GM21528 (cell line): ENCODE data around the gene PPP2R2B.
"Not testable (repeated sequence)": the region's sequence is repeated elsewhere in the genome, so short reads cannot be mapped to it uniquely, and the experiment has no call there.

Source experiments
- ATAC-seq: cut with Tn5 transposase; IDR thresholded peaks from one replicate; pipeline ENCODE4 v1.9.1; 2021; ENCODE audit warnings: mild to moderate bottlenecking, moderate library complexity; ENCODE audit not compliant: unreplicated experiment, low FRiP score

Gene PPP2R2B

DNA sequence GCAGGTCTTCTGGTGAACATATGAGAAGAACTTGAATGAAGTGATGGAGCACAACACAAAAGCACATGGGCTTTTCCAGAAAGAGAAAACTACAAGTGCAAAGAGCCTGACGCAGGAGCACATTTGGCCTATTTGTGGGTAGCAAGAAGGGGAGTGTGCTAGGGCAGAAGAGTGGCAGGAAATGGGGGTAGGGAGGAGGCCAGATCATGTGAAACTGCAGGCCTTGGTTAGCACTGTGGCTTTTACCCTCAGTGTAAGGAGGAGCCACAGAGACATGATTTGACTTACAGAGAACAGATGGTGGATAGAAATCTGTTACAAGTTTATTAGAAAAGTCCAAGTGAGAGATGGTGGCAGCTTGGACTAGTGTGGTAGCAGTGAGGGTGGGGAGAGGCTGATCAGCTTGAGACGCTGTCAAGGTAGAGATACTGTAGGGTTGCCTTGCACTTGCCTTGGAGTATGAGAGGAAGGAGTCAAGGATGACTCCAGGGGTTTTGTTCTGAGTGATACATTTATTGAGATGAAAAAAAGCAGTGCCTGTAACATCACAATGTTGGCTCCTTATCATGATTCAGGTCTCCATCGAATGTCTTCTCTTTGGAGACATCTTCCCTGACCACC, 126.7 kb downstream of the PPP2R2B start:
- peak; percentile 100 for ATAC-seq

DNA sequence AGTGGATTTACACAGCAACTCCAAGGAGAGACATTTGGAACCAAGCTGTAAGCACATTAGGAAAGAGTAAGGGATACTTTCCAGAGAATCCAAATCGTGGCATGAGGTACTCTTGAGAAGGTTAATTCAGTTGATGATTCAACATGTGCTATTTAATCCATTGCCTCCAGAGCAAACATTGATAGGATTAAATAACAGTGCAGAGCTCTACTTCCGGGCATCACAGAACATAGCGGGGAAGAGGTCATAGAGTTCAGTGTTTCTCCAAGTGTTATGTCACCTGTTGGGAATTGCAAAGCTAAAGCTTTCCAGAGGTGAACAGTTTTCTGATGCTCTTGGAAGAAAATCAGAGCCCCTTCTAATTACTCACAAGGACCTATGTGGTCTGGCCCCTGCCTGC, 127.5 kb downstream of the PPP2R2B start:
- ATAC-seq = no peak

DNA sequence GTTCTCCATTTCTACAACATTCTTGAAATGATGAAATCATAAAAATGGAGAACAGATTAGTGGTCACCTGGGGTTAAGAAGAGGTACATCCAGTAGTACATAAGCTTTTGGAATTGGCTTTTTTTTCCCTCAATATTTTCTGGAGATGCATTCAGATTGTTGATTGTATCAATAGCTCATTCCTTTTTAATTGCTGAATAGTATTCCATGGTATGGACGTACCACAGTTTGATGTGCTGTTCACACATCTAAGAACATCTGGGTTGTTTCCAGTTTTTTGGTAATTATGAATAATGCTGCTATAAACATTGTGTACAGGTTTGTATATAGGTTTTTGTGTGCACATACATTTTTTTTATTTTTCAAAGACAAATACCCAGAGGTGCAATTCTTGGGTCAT, 130.0 kb downstream of the PPP2R2B start:
- no peak for ATAC-seq

DNA sequence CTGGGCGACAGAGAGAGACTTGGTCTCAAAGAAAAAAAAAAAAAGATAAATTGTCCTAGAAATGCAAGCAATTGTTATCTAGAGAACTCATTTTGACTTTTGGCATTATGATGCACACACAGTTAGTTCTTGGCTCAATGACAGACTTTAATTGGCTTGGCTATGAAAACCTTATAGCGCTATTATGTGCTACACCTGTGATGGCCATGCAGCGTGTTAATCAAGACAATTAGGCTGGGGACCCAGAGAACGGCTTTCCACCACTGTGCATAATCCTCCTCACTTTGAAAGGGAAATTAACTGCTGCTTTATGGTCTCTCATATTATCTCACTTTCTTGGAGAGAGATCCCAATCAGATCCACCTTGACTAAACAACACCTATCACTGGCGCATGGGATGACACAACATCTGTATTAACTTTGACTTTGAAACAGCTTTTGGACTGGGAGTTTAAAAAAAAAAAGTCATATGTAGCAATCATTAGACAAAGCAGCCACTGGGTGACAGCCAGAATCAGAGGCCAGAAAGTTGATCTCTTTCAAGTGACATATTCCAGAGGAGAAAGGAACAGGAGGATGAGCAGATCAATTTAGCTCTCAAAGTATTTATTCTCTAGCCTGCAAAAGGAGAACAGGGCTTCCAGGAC, 132.5 kb downstream of the PPP2R2B start:
- ATAC-seq = no peak

DNA sequence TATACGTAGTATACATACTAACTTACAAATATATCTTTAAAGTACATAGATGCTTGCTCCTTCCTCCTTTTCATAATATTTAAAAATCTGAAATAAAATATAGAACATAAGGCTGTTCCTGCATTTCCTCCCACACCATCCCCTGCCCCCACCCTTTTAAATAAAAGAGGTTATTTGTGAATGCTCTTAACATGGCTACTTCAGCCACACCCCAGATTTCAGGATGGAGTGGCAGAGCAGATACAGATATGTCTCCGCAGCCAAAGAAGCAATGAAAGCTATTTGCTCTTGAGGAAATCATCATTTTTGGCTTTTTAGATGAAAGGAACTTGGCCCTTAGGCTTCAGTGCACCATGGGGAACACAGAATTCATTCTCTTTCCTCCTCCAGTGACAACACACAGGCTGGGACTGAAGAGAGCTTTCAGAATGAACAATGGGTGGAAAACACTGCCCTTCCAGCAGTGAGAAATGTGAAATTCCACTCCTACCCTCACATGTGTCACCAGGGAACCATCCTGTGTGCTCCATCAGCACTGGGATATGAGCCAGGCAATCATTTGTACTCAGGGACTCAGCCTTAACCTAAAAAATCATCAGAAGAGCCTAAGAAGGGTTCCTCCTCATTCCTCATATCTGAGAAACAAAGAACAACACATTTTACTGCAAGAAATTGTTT, 134.3 kb downstream of the PPP2R2B start:
- ATAC-seq = no peak

DNA sequence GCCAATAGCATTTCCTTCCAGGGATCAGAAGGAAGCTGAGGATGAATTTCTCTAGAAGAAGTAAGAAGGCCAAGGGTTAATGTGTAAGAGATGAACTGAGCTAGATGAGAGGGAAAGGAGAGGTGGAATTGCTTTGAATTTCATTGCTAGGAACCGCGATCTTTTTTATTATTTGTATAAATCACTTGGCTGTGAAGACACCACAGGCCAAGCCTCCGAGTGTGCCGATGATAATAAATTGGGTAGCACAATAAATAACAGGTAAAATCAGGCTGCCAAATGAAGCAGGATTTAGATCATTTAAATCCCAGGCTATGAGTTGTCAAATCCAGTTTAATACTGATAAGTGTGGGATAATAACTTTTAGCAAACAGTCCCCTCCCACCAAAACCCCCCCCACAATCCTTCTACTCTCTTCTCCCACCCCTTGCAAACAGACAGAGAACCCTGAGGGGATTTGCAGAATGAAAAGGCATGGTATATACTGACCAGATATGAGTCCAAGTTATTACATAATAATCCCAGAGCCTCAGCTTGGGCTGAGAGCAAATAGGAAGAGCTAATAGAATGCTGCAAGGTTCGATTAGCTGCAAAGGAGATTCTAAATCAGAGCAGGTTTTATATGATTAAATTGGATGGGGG, 143.5 kb downstream of the PPP2R2B start:
- ATAC-seq = no peak

DNA sequence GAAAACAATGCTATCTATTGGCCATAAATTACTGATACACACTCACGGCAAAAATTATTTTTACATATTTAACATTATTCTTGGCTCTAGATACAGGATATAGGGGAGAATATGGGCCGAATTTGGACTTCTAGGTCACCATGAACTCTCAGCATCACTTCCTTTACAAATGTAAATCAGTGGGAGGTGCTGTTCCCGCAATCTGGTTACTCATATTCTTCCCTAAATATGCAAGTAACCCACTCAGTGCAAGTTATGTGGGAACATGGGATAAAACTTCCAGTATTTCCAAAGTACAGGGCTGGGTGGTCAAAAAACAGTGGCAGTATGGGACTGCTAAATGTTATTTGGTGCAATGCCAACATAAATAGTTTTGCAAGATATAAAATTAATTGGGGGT, 145.6 kb downstream of the PPP2R2B start:
- ATAC-seq = no peak

DNA sequence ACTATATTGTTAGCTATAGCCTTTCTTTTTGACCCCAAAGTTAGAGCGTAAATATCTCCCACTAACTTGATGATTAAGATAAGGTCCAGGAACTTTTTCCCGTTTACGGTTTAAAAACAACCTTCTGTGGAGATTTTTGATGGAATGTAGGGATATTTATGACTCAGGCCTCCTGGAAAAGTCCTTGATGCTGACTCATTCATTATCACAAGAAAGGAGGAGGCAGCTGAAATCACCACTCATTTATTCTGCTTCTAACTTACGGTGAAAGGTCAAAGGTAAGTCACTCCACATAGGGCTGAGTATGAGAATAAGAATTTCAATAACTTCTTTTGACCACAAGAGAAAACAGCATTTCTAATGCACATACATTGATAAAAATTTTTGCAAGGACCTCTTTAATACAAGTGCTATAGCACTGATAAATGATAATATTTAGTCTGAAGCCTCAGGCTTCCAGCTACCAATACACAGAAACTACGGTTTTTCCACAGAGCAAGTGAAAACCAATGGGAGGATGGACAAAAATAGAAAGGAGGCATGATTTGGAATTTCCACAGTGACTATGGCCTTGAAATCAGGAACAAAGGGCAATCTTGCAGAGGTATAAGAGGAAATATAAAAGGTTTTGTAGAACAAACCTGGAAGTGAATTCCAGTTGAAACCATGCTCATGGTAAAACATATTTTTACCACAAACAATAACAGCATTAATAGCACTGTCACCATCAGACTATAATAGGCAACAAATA, 146.5 kb downstream of the PPP2R2B start:
- ATAC-seq = no peak

DNA sequence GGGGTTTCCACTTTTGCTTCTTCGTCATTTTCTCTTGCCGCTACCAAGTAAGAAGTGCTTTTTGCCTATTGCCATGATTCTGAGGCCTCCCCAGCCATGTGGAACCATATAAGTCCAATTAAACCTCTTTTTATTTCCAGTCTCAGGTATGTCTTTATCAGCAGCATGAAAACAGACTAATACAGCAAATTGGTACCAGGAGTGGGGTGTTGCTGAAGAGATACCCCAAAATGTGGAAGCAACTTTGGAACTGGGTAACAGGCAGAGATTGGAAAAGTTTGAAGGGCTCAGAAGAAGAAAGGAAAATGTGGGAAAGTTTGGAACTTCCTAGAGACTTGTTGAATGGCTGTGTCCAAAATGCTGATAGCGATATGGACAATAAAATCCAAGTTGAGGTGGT, 149.8 kb downstream of the PPP2R2B start:
- ATAC-seq = not testable (repeated sequence)

DNA sequence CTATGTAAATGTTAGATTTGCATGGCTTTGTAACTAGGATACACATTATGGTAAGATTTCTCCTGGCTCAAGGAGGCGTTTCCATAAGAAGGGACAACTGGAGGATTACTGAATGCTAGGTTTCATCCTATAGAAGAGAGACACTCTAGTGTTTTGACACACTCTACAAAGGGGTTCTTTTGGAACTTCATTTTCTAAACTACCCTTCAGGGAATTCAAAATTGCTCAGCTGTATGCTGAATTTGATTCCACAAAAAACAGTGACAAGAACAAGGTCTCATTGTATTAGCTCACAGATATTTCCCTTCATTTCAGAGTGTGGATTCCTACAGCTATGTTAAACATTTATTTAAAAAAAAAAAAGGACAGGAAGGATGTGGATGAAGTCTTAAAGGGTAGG, 151.7 kb downstream of the PPP2R2B start:
- no peak for ATAC-seq

DNA sequence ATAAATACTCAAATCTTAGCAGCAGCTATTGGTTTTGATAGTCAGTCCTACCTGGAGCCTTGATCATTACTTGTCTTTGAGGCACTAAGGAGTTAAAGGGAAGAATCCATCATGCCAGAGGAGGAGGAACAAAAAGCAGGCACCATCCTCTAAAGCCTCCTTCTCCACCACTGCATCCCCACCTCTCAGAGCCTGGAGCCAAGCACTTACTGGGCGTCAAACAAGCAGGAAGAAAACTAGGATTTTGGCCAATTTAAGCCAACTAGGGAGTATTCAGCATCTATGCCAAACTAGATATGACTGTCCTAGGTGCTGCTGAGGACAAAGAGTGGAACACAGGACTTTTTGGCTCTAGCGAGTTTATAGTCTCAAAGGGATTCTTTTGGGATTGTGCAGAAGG, 152.5 kb downstream of the PPP2R2B start:
- no peak for ATAC-seq

DNA sequence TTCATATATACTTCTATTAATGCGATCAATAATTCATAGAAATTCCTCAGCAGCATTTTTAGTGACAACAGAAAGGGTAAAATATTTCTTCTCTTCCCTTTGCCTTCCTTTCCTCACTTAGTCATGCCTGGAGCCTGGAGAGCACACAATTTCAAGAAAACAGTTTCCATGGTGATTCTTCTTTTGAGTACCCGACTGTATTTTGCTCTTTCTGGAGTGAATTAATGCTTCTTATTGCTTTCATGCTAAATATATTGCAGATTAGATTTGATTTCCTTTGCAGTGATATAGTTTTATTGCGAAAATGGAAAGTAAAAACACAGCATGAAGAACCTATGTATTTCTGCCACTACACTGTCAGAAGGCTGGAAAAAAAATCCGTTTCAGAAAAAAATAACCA, 153.5 kb downstream of the PPP2R2B start:
- ATAC-seq = no peak

DNA sequence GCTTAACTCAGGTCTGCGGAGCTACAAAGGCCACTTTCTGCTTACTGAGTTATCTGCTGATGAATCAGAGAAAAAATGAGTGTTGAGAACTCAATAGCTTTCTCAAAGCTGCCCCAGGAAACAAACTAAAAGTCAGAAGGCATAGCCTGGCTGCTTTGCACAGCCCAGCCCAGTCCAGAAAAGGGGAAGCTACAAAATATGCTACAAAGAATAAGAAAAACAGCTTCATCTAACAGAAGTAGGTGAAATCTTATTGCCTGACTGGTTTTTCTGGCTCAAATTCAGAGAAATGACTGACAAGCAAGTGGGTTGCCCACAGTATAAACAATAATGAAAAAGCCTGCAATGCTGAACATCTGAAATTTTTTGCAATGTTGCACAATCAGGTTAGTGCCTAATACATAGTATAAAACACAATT, 156.2 kb downstream of the PPP2R2B start:
- no peak for ATAC-seq

DNA sequence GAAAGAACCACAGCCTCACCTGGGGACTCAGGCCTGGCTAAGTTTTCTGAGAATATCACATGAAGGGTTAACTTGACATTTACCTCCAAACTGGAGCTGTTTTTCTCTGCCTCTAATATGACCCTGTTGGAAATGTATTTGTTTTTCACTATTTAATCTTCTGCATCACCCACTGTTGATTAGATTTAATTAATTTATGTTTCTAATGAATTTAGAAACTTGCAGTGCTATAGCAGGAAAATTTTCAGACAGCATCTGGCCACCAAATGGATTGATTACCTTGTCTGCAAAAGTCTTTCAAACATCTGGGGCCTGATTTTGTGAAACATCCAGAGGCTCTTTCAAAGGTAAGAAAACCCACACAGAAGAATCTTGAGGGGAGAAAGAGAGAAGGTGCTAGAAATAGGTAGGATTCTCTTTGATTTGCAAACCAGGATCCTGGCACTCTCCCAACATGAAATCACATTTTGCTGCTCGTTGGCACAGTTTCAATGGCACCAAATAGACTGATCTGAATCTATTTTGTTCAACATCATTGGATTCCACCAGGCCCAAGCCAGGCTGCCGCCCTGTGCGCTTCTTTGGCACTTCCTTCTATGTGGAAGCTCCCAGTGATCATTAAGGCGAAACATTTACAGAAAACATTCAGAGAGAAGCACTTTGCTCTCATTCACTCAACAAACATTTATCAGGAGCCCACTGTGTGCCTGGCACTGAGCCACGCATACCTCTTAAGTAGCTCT, 157.3 kb downstream of the PPP2R2B start:
- no peak for ATAC-seq

DNA sequence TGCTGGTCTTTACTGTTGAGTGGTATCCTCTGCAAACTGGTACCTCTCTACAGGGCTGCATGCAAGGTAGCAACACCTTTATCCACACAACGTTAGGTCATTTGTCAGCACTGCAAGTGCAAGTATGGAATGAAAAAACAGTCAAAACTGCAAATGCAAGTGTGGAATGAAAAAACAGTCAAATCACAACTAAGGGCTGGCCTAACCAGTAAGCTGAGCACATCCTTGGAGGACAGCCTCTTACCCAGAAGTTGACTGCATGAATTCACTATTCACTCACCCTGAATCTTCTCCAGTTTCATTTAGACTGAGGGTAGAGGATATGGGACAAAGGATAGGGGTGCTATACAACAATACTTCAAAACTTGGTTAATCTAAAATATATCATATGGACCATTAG, 158.4 kb downstream of the PPP2R2B start:
- ATAC-seq = no peak

DNA sequence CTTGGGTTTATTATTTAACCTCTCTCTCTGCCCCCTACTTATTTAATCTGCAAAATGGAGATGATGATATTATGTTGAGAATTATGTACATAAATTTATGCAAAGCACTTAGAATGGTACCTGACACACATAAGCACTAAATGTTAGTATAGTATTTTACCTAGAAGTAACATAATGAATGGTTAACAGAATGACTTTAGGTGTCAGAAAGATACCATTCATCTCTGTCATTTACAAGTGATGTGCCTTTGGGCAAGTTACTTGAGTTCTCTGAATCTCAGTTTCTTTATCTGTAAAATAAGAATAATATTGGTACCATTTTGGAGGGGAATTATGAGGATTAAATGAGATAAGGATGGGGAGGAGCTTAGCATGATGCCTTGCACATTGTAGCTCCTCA, 159.4 kb downstream of the PPP2R2B start:
- ATAC-seq = no peak

DNA sequence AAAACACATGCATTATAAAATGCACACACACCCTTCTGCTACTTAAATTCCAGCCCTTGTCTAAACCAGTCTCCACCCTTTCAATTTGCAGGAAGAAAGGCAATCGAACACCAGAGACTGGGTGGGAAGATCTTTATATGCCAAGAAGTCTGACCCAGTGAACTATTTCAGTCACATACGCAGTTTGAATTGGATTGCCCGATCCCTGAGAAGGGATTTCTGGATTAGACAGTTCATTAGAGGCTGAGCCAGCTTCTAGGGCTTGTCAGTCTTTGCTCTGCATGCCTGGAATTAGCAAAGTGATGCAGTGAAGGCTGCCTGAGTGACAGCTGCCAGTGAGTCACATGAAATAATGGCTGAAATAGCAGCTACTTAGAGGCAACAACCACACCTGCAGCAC, 159.9 kb downstream of the PPP2R2B start:
- ATAC-seq = no peak

DNA sequence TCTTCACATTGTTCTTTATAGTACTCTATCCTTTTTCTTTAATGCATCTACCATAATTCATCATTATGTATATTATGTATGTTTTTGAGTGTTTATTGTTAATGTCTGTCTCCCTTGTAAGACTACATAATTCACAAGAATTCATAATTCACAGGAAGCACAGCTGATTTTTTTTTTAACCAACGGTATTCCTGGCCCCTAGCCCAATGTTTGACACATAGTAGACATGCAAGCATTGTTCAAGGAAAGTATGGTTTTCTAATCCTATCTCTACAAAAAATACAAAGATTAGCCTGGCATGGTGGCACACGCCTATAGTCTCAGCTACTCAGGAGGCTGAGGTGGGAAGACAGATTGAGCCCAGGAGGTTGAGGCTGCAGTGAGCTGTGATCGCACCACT, 160.6 kb downstream of the PPP2R2B start:
- no peak for ATAC-seq

DNA sequence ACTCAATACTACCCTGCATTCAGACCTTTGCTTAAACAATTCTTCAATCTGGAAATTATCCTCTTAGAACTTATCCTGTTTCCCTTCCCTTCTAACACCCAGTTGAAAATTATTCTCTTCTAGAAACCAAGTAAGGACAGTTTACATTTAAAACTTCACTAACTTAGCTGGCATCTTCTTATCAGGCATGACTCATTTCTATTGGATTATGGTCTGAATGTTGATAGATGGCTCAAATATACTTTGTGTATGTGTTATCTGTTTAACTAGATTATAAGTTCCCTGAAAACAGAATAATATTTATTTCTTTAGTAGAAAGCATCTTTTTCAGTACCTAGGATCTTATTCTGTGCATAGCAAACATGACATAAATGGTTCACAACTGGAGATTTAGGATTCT, 161.9 kb downstream of the PPP2R2B start:
- no peak for ATAC-seq

DNA sequence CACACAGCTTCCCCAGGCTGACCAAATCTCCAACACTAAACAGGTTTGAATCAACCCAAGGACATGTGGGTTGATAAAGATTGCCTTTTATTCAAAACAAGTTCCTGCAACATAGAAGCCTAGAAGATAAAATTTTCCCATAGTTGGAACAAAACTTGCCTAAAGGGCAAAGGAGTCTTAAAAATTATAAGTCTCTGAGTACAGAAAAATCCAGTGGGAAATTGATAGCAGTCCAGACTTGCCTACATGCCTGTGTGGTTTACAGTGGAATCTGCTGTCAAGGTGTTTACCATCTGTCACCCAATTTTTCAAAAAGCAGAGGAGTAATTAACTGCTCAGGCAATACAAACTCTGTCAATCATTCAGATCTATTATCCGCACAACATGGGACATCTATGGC, 168.2 kb downstream of the PPP2R2B start:
- ATAC-seq = no peak
